Stimulated activated CD4-positive, alpha-beta T cell treated with anti-CD3 and anti-CD28 coated beads, Interleukin-12 subunit alpha, Interleukin-12 subunit beta, amount 100 ng/mL, for 4 hours (primary cell): ENCODE data around the gene IL34.

ENCODE experiments used
- DNase-seq: peaks from one replicate; pipeline ENCODE4 v3.0.0-alpha.2; 2020

Gene IL34

DNA sequence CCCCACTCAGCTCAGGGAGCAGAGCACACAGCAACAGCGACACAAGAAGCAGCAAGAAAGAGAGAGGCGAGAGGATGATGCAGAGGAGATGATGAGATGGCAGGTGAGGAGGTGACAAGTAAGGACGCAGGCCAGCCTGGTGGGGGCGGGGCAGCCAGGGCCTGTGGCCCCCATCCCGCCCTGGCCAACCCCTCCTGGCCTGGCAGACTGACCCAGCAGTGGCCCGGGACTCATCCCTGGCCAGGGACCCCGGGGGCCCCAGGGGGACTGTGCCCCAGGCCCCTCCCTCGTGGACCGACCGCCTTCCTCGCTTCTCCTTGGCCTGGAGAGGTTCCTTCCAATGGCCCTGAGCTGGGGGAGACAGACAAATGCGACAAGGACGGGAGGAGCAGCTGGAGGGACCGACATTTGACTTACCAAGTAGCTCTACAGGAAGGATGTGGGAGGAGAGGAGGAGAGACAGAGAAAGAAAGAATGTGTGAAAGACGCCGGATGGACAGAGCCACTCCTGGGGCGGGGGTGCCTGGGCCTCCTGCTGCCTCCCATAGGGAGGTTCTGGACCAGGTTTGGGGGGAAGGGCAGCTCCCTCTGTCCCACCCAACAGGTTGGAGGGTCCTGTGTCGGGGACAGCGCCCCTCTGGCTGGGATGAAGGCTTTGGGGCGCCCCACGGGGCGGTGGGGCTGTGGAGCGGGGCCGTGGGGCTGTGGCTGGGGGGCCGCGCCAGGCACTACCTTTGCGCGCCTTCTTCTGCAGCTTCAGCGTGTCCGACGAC lies 32.7 kb downstream of the IL34 start:
- DNase-seq: no peak

- no peak for DNase-seq
Observed at GRCh38 chr16:70679671-70680494, 33.5 kb downstream of the IL34 start.

DNA sequence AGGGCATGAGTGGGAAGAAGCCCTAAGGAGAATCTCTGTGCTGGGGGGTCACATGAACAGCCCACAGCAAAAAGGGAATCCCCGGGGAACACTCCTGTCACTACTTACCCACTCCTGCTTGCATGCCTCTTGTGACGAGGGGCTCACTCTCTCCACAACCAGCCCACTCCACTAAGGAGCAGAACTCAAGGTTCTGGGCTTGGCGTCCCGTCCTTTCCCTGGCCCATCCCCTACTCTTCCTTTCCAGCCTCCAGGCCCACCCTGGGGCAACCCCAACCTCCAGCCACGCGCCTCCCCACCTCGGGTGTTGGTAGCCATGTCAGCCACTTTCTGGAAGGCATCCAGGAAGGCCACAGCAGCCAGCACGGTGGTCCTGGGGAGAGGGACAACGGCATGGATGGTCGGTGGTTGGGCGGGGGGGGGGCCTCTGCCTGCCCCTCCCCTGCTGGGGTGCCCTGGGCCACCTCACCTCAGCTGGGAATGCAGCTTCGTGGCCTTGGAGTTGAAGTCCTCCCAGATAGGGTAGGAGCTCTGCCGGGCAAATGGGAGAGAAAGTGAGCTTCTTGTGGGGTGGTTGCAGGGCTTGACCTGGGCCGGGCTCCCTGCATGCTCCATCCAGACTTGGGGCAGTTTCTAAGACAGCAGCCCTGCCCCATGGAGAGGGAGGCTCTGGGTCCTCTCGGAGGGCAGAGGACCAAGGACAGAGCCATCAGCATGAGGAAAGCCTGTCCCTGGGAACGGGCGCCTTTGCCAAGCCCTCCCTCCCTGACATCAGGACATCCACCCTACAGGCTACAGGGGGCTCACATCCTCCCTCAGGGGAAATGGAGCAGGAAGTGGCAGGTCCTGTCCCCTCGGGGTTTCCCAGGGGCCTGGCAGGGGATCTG lies 34.4 kb downstream of the IL34 start:
- no peak for DNase-seq

- no peak for DNase-seq
Observed at GRCh38 chr16:70681382-70682238, 35.3 kb downstream of the IL34 start.

GRCh38 chr16:70682239-70683145 lies 36.1 kb downstream of the IL34 start:
- no peak for DNase-seq

DNA sequence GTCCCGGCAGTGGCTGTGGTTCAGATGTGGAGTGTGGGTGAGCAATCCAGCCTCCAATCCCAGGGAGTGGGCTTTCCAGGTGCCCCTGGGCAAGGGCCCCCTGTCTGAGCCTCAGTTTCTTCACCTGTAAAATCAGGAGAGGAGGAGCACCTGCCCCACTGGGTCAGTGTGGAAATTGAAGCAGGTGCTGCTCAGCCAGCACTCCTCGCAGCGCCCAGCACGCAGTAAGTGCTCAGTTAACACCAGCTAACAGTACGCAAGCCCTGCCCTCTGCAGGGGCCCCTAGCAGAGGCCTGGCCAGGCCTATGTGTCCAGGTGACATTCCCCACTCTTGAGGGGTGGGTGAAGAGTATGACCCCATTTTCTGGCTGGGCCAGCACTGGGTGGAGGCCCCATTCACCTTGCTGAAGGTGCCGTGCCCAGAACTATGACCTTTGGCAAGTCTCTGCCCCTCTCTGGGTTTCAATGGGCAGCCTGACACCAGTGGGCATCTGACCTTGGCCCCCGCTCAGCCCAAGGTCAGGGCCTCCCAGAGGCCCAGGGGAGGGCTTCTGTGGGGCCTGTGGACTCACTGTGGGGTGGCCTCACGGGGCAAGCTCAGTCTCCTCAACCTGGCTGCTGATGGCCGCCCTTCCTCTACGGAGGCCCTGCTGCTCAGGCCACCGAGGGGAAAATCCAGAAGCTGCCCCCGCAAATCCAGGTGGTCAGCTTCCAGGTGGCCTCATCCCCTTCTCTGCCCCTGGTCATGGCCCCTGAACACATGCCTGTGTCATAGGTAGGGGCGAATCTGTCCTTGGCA lies 37.0 kb downstream of the IL34 start:
- DNase-seq: no peak

DNA sequence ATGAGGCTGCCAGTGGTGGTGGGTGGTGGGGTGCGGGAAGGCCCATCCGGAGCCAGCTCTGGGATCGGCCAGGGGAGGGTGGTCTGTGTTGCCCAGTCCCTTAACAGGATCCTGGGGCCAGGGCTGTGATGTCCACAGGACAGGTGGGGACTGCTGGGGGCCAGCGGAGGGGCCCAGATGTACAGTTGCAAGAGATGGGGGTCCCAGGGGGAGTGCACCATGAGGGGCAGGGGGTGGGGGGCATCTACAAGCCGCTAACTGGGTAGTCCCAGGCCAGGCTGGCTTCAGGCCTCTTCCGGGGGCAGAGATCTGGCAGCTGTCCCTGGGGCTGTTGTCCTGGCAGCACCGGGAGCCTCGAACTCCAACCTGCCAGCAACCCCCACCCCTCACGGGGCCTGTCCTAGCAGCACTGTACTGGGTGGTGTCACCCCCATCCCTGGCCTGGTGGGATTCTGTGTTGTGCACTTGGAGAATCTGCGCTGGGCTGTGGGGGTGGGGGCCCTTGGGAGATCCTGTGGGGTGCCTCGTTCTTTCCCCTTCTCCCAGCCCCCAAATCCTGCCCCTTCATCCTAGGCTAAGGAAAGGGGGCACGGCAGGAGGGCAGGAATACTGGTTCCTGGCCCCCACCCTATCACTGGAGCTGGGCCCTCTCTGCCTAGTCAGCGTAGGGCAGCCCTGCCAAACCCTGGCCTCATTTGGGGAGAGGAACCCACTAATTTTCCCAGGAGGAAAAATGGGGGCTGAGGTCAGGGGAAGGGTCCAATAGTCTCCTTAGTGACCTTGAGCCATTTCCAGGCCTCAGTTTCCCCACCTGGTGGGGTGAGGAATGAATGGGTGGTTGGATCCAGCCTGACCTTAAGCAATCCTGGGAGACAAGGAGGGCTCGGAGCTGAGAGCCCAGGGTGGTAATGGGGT lies 38.0 kb downstream of the IL34 start:
- no peak for DNase-seq

DNA sequence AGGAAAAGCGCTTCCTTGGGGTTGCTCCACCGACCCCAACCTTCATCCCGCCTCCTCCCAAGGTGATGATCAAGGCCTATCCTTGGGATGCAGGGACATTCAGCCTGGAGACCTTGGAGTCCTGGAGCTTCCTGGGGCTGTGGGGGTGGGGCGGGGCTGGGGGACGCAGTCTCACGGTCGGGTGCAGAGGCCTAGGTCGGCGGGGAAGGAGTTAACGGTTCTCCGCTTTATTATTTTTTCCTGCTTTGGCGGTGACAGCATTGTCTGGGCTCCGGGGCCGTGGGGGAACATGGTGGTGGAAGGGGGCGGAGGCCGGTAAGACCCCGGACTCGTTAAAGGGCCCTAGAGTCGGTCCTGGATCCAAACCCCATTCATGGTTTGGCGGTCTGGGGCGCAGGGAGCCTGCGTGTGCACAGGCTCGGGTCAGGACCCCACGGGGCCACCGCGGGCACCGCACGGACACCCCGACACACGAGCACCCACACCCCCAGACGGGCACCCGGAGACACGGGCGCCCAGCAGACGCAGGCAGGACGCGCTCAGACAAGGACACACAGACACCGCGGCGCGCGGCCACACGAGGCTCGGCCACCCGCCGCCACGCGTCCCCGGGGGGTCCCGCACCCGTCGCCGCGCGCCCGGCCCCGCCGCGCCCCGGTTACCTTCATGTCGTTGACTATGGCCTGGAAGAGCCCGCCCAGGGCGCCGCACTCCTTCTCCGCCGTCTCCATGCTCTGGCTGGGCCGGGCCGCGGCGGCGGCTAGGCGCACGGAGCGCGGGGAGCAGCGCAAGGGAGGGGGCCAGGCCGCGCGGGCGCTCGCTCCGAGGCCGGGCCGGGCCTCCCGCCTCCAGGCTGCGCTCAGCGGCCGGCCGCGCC lies 38.9 kb downstream of the IL34 start:
- no peak for DNase-seq

- peak; percentile 27 for DNase-seq
Observed at GRCh38 chr16:70685938-70686375, 39.6 kb downstream of the IL34 start, which contains the start of gene MTSS2. Gene MTSS2, minus strand, starts transcription at chr16:70686053. Its CDS starts 262 bp downstream, at chr16:70685791.

- no peak for DNase-seq
Observed at GRCh38 chr16:70686376-70687101, 40.2 kb downstream of the IL34 start.

DNA sequence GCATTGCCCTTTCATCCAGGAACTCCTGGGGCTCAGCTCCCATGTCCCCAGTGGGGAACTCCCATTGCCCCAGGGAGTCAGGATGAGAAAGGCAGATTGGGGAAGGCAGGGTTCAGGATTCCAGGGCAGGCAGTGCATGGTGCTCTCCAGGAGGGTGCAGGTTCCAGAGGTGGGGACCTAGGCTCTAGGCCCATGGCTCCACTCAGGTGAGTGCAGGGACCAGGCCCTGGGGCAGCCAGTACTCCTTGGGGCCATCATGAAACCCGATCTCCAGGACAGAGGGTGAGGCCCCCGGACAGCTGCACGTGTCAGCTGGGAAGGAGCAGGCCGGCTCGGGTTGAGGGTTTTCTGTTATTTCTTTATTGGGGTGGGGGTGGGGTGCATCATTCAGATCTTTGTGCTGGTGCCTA lies 40.7 kb downstream of the IL34 start:
- DNase-seq: no peak

DNA sequence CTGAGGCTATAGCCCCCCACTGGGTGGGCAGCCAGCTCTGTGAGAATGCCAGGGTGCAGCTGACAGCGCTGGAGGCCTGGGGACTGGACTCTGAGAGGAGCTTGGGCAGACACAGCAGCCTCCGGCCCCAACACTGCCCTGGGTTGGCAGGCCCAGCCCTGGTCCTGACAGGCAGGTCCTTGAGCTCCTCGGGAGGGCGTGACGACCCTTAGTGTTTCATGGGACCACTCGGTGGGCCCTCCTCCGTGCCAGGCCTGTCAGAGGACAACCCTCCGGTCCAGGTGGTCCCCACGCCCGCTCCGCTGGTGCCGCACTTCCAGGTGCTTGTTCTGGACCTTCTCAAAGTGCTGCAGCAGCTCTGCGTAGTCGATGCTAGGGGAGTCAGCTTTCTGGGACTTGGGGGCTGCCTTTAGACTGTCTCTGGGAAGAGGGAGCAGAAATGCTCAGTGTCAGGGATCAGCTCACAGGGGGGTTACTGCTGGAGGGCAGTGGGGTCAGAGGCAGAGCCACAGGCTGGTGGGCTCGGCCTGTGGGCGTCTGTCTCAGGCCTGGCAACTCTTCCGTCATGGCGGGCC lies 41.4 kb downstream of the IL34 start:
- DNase-seq: no peak

DNA sequence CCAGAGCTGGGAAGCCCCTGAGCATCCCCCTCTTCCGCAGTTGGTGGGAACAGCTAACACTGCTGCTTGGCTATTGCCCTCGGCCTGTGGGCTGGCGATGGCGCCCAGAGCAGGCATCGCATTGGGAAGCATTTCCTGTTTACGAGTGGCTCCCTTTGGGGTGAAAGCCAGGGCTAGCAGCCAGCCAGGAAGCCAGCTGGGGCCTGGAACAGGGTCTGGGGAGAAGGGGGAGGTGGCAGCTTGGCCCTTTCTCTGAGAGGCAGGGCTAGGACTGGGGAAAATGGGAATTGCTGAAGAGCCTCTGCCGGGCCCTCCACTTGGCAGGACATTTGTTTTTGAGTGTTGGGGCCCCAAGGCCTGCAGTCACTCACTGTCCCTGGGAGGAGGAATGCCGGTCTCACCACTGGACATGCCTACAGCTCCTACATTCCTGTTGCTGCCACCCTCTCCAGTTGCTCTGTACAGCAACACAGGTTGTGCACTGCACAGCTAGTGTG lies 41.9 kb downstream of the IL34 start:
- DNase-seq: no peak

GRCh38 chr16:70689035-70689969 lies 42.9 kb downstream of the IL34 start:
- DNase-seq: no peak
